SK-N-MC (cell line): Measurements from ENCODE around the gene MAGI1.

Experiments used
- DNase-seq: peaks from one replicate; pipeline ENCODE4 v3.0.0-alpha.2; 2011; ENCODE audit warnings: low read depth, low spot score
- H3K27ac ChIP-seq: fragments of 200-600 bp; sonication (generic); 2 replicates; pipeline ENCODE4 v1.5.1; 2016; ENCODE audit warnings: mixed run types
- H3K36me3 ChIP-seq: fragments of 200-600 bp; sonication (generic); 2 replicates; pipeline ENCODE4 v1.6.1; 2017; ENCODE audit warnings: antibody characterized with exemption, low read length, mixed read lengths; ENCODE audit not compliant: insufficient read depth
- H3K4me3 ChIP-seq: fragments of 200-600 bp; sonication (generic); 2 replicates; pipeline ENCODE4 v1.5.1; 2016
- H3K9ac ChIP-seq: fragments of 200-600 bp; sonication (generic); 2 replicates; pipeline ENCODE4 v1.8.0; 2017; ENCODE audit warnings: mixed run types, mixed read lengths; ENCODE audit not compliant: insufficient read length
- H3K9me3 ChIP-seq: fragments of 200-600 bp; sonication (generic); 2 replicates; pipeline ENCODE4 v1.6.1; 2017; ENCODE audit warnings: low read depth, mild to moderate bottlenecking, antibody characterized with exemption, low read length, moderate library complexity, mixed read lengths
- EZH2 ChIP-seq: fragments of 200-600 bp; sonication (generic); IDR thresholded peaks from one replicate; pipeline ENCODE4 v1.6.1; 2017; ENCODE audit warnings: antibody characterized with exemption
- FOXP2 ChIP-seq: optimal IDR thresholded peaks from 2 replicates; pipeline ENCODE3; 2011; ENCODE audit warnings: mild to moderate bottlenecking, moderate library complexity; ENCODE audit not compliant: insufficient read depth; ENCODE audit errors: extremely low read length, control extremely low read depth
- POLR2AphosphoS5 ChIP-seq: IDR thresholded peaks from 2 replicates; pipeline ENCODE4 v1.6.1; 2012; ENCODE audit warnings: mild to moderate bottlenecking, low read depth, low read length, borderline replicate concordance

MAGI1 gene

GRCh38 chr3:65377637-65378036 is 661.1 kb downstream of the MAGI1 start:
- H3K9ac ChIP-seq, result no peak overlapping the region
- no peak overlapping the region for H3K4me3 ChIP-seq
- no peak for DNase-seq
- H3K36me3 ChIP-seq, result no peaks in the 10 kb centered on the region
- H3K27ac ChIP-seq, result no peak overlapping the region
- TF ChIP-seq FOXP2 (no peak), POLR2AphosphoS5 (no peak), EZH2 (no peak)
- no peaks in the 10 kb centered on the region for H3K9me3 ChIP-seq

GRCh38 chr3:65376426-65376825 is 662.3 kb downstream of the MAGI1 start:
- TF ChIP-seq EZH2, result no peak
- no peak for TF ChIP-seq FOXP2
- no peak for TF ChIP-seq POLR2AphosphoS5
- no peak for DNase-seq

GRCh38 chr3:65371053-65371452 is 667.7 kb downstream of the MAGI1 start:
- no peaks in the 10 kb centered on the region for H3K9me3 ChIP-seq
- no peaks in the 10 kb centered on the region for H3K36me3 ChIP-seq
- H3K27ac ChIP-seq, result no peak overlapping the region
- no peak overlapping the region for H3K9ac ChIP-seq
- no peak for TF ChIP-seq POLR2AphosphoS5
- no peak for TF ChIP-seq EZH2
- TF ChIP-seq FOXP2, result no peak
- H3K4me3 ChIP-seq, result no peak overlapping the region
- DNase-seq, result no peak

More at GRCh38 chr3:65376426-65376825, 662.3 kb downstream of the MAGI1 start:
- Histone ChIP-seq H3K27ac (no peak overlapping the region), H3K4me3 (no peak overlapping the region), H3K9me3 (no peaks in the 10 kb centered on the region), H3K36me3 (no peaks in the 10 kb centered on the region), H3K9ac (no peak overlapping the region)

GRCh38 chr3:65368866-65369265 is 669.9 kb downstream of the MAGI1 start:
- DNase-seq, result no peak
- TF ChIP-seq EZH2 (no peak), POLR2AphosphoS5 (no peak), FOXP2 (no peak)
- H3K9ac ChIP-seq, result no peak overlapping the region
- H3K36me3 ChIP-seq, result no peaks in the 10 kb centered on the region
- H3K4me3 ChIP-seq, result no peak overlapping the region
- H3K9me3 ChIP-seq, result no peaks in the 10 kb centered on the region
- H3K27ac ChIP-seq, result no peak overlapping the region

- Histone ChIP-seq H3K36me3 (no peaks in the 10 kb centered on the region), H3K9ac (no peak overlapping the region), H3K27ac (no peak overlapping the region), H3K4me3 (no peak overlapping the region), H3K9me3 (no peaks in the 10 kb centered on the region)
- TF ChIP-seq POLR2AphosphoS5, result no peak
- no peak for TF ChIP-seq EZH2
- no peak for TF ChIP-seq FOXP2
- no peak for DNase-seq
Measured at GRCh38 chr3:65362688-65363087, 676.0 kb downstream of the MAGI1 start.

GRCh38 chr3:65361448-65361847 is 677.3 kb downstream of the MAGI1 start:
- TF ChIP-seq FOXP2 (no peak), EZH2 (no peak), POLR2AphosphoS5 (no peak)
- H3K36me3 ChIP-seq, result no peaks in the 10 kb centered on the region
- DNase-seq, result no peak

GRCh38 chr3:65356331-65357248 is 682.1 kb downstream of the MAGI1 start:
- H3K4me3 ChIP-seq, result no peak overlapping the region

More at GRCh38 chr3:65361448-65361847, 677.3 kb downstream of the MAGI1 start:
- Histone ChIP-seq H3K9ac (no peak overlapping the region), H3K9me3 (no peaks in the 10 kb centered on the region), H3K27ac (no peak overlapping the region), H3K4me3 (no peak overlapping the region)

GRCh38 chr3:65354880-65355279 is 683.8 kb downstream of the MAGI1 start:
- no peak overlapping the region for H3K4me3 ChIP-seq
- no peak overlapping the region for H3K27ac ChIP-seq
- H3K9ac ChIP-seq, result no peak overlapping the region
- no peaks in the 10 kb centered on the region for H3K9me3 ChIP-seq
- no peak for TF ChIP-seq EZH2
- no peak for TF ChIP-seq FOXP2
- TF ChIP-seq POLR2AphosphoS5, result no peak
- DNase-seq, result no peak
- H3K36me3 ChIP-seq, result no peaks in the 10 kb centered on the region

More at GRCh38 chr3:65356331-65357248, 682.1 kb downstream of the MAGI1 start:
- DNase-seq, result no peak
- no peak for TF ChIP-seq FOXP2
- TF ChIP-seq EZH2, result no peak
- no peak for TF ChIP-seq POLR2AphosphoS5
- Histone ChIP-seq H3K9ac (no peak overlapping the region), H3K27ac (no peak overlapping the region), H3K36me3 (no peaks in the 10 kb centered on the region), H3K9me3 (no peaks in the 10 kb centered on the region)
